Kidney capillary endothelial cell (primary cell): Measurements from ENCODE around the gene ODC1.

Source experiments
- DNase-seq: peaks from one replicate; pipeline ENCODE4 v3.0.0-alpha.2; 2018; ENCODE audit warnings: low spot score

ODC1 gene

GRCh38 chr2:10415048-10415447 is 33.1 kb downstream of the ODC1 start:
- DNase-seq = no peak

GRCh38 chr2:10414591-10414990 is 33.5 kb downstream of the ODC1 start:
- no peak for DNase-seq

- DNase-seq = no peak
Observed at GRCh38 chr2:10413991-10414451, 34.1 kb downstream of the ODC1 start.

- DNase-seq = no peak
Observed at GRCh38 chr2:10413503-10413902, 34.6 kb downstream of the ODC1 start.

GRCh38 chr2:10412380-10412779 is 35.7 kb downstream of the ODC1 start:
- no peak for DNase-seq

- no peak for DNase-seq
Observed at GRCh38 chr2:10411557-10411956, 36.6 kb downstream of the ODC1 start.

GRCh38 chr2:10410823-10411437 is 37.2 kb downstream of the ODC1 start:
- DNase-seq = no peak

- DNase-seq = no peak
Observed at GRCh38 chr2:10410001-10410822, 37.9 kb downstream of the ODC1 start.

GRCh38 chr2:10408649-10409579 is 39.2 kb downstream of the ODC1 start:
- DNase-seq = peak; percentile 77

GRCh38 chr2:10407841-10408648 is 40.1 kb downstream of the ODC1 start:
- peak; percentile 79 for DNase-seq

- no peak for DNase-seq
Observed at GRCh38 chr2:10407432-10407831, 40.7 kb downstream of the ODC1 start.

- DNase-seq = peak; percentile 73
Observed at GRCh38 chr2:10406491-10407188, 41.5 kb downstream of the ODC1 start.

GRCh38 chr2:10406016-10406415 is 42.1 kb downstream of the ODC1 start:
- DNase-seq = no peak

- peak; percentile 85 for DNase-seq
Observed at GRCh38 chr2:10405448-10405847, 42.7 kb downstream of the ODC1 start.

GRCh38 chr2:10404324-10405143 is 43.6 kb downstream of the ODC1 start:
- peak; percentile 54 for DNase-seq

GRCh38 chr2:10402653-10403215 is 45.4 kb downstream of the ODC1 start:
- no peak for DNase-seq

GRCh38 chr2:10402062-10402585 is 46.0 kb downstream of the ODC1 start:
- no peak for DNase-seq

- peak; percentile 71 for DNase-seq
Observed at GRCh38 chr2:10400978-10401951, 46.9 kb downstream of the ODC1 start.
